Neural crest cell (in vitro differentiated cells): ENCODE measurements around the gene AIG1. TPM values are rescaled to one million over a fixed set of nuclear protein-coding genes. Genes with fewer than 3 reads are reported as not detected.
"Not testable (repeated sequence)": the region's sequence is repeated elsewhere in the genome, so short reads cannot be mapped to it uniquely, and the experiment has no call there.

ENCODE experiments used
- DNase-seq: peaks from one replicate; pipeline ENCODE4 v3.0.0; 2021; ENCODE audit warnings: low read depth, mixed read lengths, low spot score
- H3K27ac Mint-ChIP-seq: one replicate; pipeline ENCODE4 v1.8.0; 2021; ENCODE audit warnings: mild to moderate bottlenecking, mixed read lengths; ENCODE audit not compliant: unreplicated experiment
- H3K27me3 Mint-ChIP-seq: 2 replicates; pipeline ENCODE4 v1.8.0; 2021; ENCODE audit warnings: low read depth, mild to moderate bottlenecking, mixed read lengths
- H3K36me3 Mint-ChIP-seq: 2 replicates; pipeline ENCODE4 v1.8.0; 2021; ENCODE audit warnings: low read depth, mild to moderate bottlenecking, mixed read lengths
- H3K4me1 Mint-ChIP-seq: 2 replicates; pipeline ENCODE4 v1.8.0; 2021; ENCODE audit warnings: mixed read lengths
- H3K4me3 Mint-ChIP-seq: one replicate; pipeline ENCODE4 v1.8.0; 2021; ENCODE audit warnings: mild to moderate bottlenecking, mixed read lengths
- H3K9me3 Mint-ChIP-seq: 2 replicates; pipeline ENCODE4 v1.8.0; 2021; ENCODE audit warnings: mixed read lengths
- CTCF ChIP-seq: fragments of 200-600 bp; sonication (generic); conservative IDR thresholded peaks from 2 replicates; pipeline ENCODE4 v1.5.0; 2021; ENCODE audit warnings: antibody characterized with exemption, mild to moderate bottlenecking
- total RNA-seq: library from RNA; stranded (reverse); gene quantifications from 2 replicates; pipeline ENCODE4 v1.2.1, GENCODE V29; 2021

Gene AIG1
- total RNA-seq, 1 donor from 2014 or later, result 22.9 TPM

- Mint-ChIP-seq H3K27me3 (no peaks in the 10 kb centered on the region), H3K4me3 (no peak overlapping the region), H3K36me3 (peaks cover 8% of the 10 kb centered on the region), H3K9me3 (no peaks in the 10 kb centered on the region), H3K27ac (peak overlapping the region; percentile 71), H3K4me1 (peaks cover 3% of the 10 kb centered on the region)
- DNase-seq, result no peak
- TF ChIP-seq CTCF, result no peak
Observed at GRCh38 chr6:143333749-143334520, 273.2 kb downstream of the AIG1 start.

GRCh38 chr6:143335865-143336264 lies 275.2 kb downstream of the AIG1 start:
- H3K4me1 Mint-ChIP-seq, result peaks cover 3% of the 10 kb centered on the region
- no peaks in the 10 kb centered on the region for H3K27me3 Mint-ChIP-seq
- no peaks in the 10 kb centered on the region for H3K9me3 Mint-ChIP-seq
- no peak overlapping the region for H3K4me3 Mint-ChIP-seq
- no peak for DNase-seq
- H3K36me3 Mint-ChIP-seq, result peaks cover 5% of the 10 kb centered on the region
- no peak overlapping the region for H3K27ac Mint-ChIP-seq
- no peak for TF ChIP-seq CTCF

GRCh38 chr6:143336446-143337152 lies 275.9 kb downstream of the AIG1 start:
- DNase-seq, result no peak
- no peak for TF ChIP-seq CTCF
- no peaks in the 10 kb centered on the region for H3K27me3 Mint-ChIP-seq
- H3K27ac Mint-ChIP-seq, result no peak overlapping the region
- no peaks in the 10 kb centered on the region for H3K9me3 Mint-ChIP-seq
- no peak overlapping the region for H3K4me3 Mint-ChIP-seq
- H3K36me3 Mint-ChIP-seq, result peaks cover 5% of the 10 kb centered on the region
- peaks cover 3% of the 10 kb centered on the region for H3K4me1 Mint-ChIP-seq

GRCh38 chr6:143337201-143337949 lies 276.7 kb downstream of the AIG1 start:
- no peaks in the 10 kb centered on the region for H3K27me3 Mint-ChIP-seq
- H3K4me1 Mint-ChIP-seq, result peaks cover 3% of the 10 kb centered on the region
- H3K4me3 Mint-ChIP-seq, result no peak overlapping the region
- peak; percentile 57 for TF ChIP-seq CTCF
- H3K9me3 Mint-ChIP-seq, result no peaks in the 10 kb centered on the region
- H3K27ac Mint-ChIP-seq, result no peak overlapping the region
- DNase-seq, result peak; percentile 46
- H3K36me3 Mint-ChIP-seq, result peaks cover 5% of the 10 kb centered on the region

GRCh38 chr6:143339223-143339622 lies 278.5 kb downstream of the AIG1 start:
- Mint-ChIP-seq H3K4me1 (peaks cover 2% of the 10 kb centered on the region), H3K9me3 (no peaks in the 10 kb centered on the region), H3K36me3 (peaks cover 5% of the 10 kb centered on the region), H3K27me3 (no peaks in the 10 kb centered on the region), H3K4me3 (no peak overlapping the region), H3K27ac (no peak overlapping the region)
- no peak for TF ChIP-seq CTCF
- DNase-seq, result no peak

GRCh38 chr6:143345477-143345876 lies 284.8 kb downstream of the AIG1 start:
- H3K4me1 Mint-ChIP-seq, H3K9me3 Mint-ChIP-seq, H3K4me3 Mint-ChIP-seq, H3K27me3 Mint-ChIP-seq, H3K27ac Mint-ChIP-seq, DNase-seq, H3K36me3 Mint-ChIP-seq: not testable (repeated sequence)
